ENCODE data around the gene ADGRE1.

The ADGRE1 gene

GRCh38 chr19:6873708-6874431 lies 13.5 kb upstream of the ADGRE1 start:
- Mint-ChIP-seq H3K27me3 (ENCODE audit: low read depth, poor library complexity) (peaks cover 4% of the 10 kb centered on the region), H3K4me3 (no peak overlapping the region), H3K4me1 (no peaks in the 10 kb centered on the region), H3K9me3 (peaks cover 89% of the 10 kb centered on the region), H3K27ac (no peak overlapping the region), H3K36me3 (ENCODE audit: low read depth) (no peaks in the 10 kb centered on the region)
- TF ChIP-seq CTCF (IDR thresholded peaks at IDR 0.05), result no peak
- DNase-seq, result no peak

GRCh38 chr19:6875218-6875617 lies 12.2 kb upstream of the ADGRE1 start:
- Mint-ChIP-seq H3K27me3 (ENCODE audit: low read depth, poor library complexity) (peaks cover 4% of the 10 kb centered on the region), H3K27ac (no peak overlapping the region), H3K36me3 (ENCODE audit: low read depth) (no peaks in the 10 kb centered on the region), H3K9me3 (peaks cover 93% of the 10 kb centered on the region), H3K4me1 (no peaks in the 10 kb centered on the region), H3K4me3 (no peak overlapping the region)
- TF ChIP-seq CTCF (IDR thresholded peaks at IDR 0.05), result no peak
- no peak for DNase-seq

- H3K27ac Mint-ChIP-seq, result no peak overlapping the region
- no peak for TF ChIP-seq CTCF (IDR thresholded peaks at IDR 0.05)
- H3K9me3 Mint-ChIP-seq, result peaks cover 90% of the 10 kb centered on the region
Observed at GRCh38 chr19:6876748-6877147, 10.6 kb upstream of the ADGRE1 start.

GRCh38 chr19:6877766-6878165 lies 9.6 kb upstream of the ADGRE1 start:
- TF ChIP-seq CTCF (IDR thresholded peaks at IDR 0.05), result no peak
- no peak overlapping the region for H3K4me3 Mint-ChIP-seq
- H3K27me3 Mint-ChIP-seq (ENCODE audit: low read depth, poor library complexity), result peaks cover 4% of the 10 kb centered on the region
- no peaks in the 10 kb centered on the region for H3K36me3 Mint-ChIP-seq (ENCODE audit: low read depth)
- H3K9me3 Mint-ChIP-seq, result peaks cover 90% of the 10 kb centered on the region
- H3K4me1 Mint-ChIP-seq, result no peaks in the 10 kb centered on the region
- DNase-seq, result no peak
- H3K27ac Mint-ChIP-seq, result no peak overlapping the region

More at GRCh38 chr19:6876748-6877147, 10.6 kb upstream of the ADGRE1 start:
- no peaks in the 10 kb centered on the region for H3K36me3 Mint-ChIP-seq (ENCODE audit: low read depth)
- H3K4me3 Mint-ChIP-seq, result no peak overlapping the region
- H3K27me3 Mint-ChIP-seq (ENCODE audit: low read depth, poor library complexity), result peaks cover 4% of the 10 kb centered on the region
- no peak for DNase-seq
- no peaks in the 10 kb centered on the region for H3K4me1 Mint-ChIP-seq

- no peaks in the 10 kb centered on the region for H3K4me1 Mint-ChIP-seq
- DNase-seq, result no peak
- no peak for TF ChIP-seq CTCF (IDR thresholded peaks at IDR 0.05)
- H3K9me3 Mint-ChIP-seq, result peaks cover 66% of the 10 kb centered on the region
- H3K27ac Mint-ChIP-seq, result no peak overlapping the region
- no peak overlapping the region for H3K4me3 Mint-ChIP-seq
- no peaks in the 10 kb centered on the region for H3K27me3 Mint-ChIP-seq (ENCODE audit: low read depth, poor library complexity)
- no peaks in the 10 kb centered on the region for H3K36me3 Mint-ChIP-seq (ENCODE audit: low read depth)
Observed at GRCh38 chr19:6886277-6886897, 992 bp upstream of the ADGRE1 start.

GRCh38 chr19:6888967-6889366 lies 1.6 kb downstream of the ADGRE1 start:
- no peaks in the 10 kb centered on the region for H3K27me3 Mint-ChIP-seq (ENCODE audit: low read depth, poor library complexity)
- no peak overlapping the region for H3K4me3 Mint-ChIP-seq
- H3K36me3 Mint-ChIP-seq (ENCODE audit: low read depth), result no peaks in the 10 kb centered on the region
- TF ChIP-seq CTCF (IDR thresholded peaks at IDR 0.05), result no peak
- DNase-seq, result no peak
- peaks cover 69% of the 10 kb centered on the region for H3K9me3 Mint-ChIP-seq
- no peaks in the 10 kb centered on the region for H3K4me1 Mint-ChIP-seq
- H3K27ac Mint-ChIP-seq, result no peak overlapping the region

All from nephron progenitor cell (in vitro differentiated cells).